Mucosa of rectum (tissue), 2 donors: Measurements from ENCODE around the gene BBS7.
A peak's percentile ranks its signal among the peaks of the same experiment; 100 is the strongest.

Experiments
- H3K27ac ChIP-seq, 2 donors: one replicate each; pipeline ENCODE4 v1.7.0; 2013; ENCODE audit warnings: inconsistent platforms in 2 of 2, low read depth in 2 of 2, low read length in 2 of 2
- H3K27me3 ChIP-seq, 2 donors: one replicate each; pipeline ENCODE4 v1.7.0; 2013; ENCODE audit warnings: low read length in 2 of 2; ENCODE audit not compliant: control insufficient read depth in 2 of 2, insufficient read depth in 2 of 2
- H3K36me3 ChIP-seq, 2 donors: one replicate each; pipeline ENCODE4 v1.7.0; 2013; ENCODE audit warnings: low read length in 2 of 2; ENCODE audit not compliant: control insufficient read depth in 2 of 2, insufficient read depth in 2 of 2
- H3K4me1 ChIP-seq, 2 donors: one replicate each; pipeline ENCODE4 v1.7.0; 2013; ENCODE audit warnings: low read length in 2 of 2, mild to moderate bottlenecking in 1 of 2; ENCODE audit not compliant: control insufficient read depth in 2 of 2, insufficient read depth in 2 of 2
- H3K4me3 ChIP-seq, 2 donors: one replicate each; pipeline ENCODE4 v1.7.0; 2013; ENCODE audit warnings: low read length in 2 of 2
- H3K9ac ChIP-seq, 2 donors: one replicate each; pipeline ENCODE4 v1.7.0; 2013; ENCODE audit warnings: low read length in 2 of 2, low read depth in 1 of 2, mild to moderate bottlenecking in 1 of 2
- H3K9me3 ChIP-seq, 2 donors: one replicate each; pipeline ENCODE4 v1.7.0; 2013; ENCODE audit warnings: low read length in 2 of 2; ENCODE audit not compliant: control insufficient read depth in 2 of 2
- donor health status: healthy.
- donor health status: Normal muscosa, but diverticular disease.

BBS7 gene

DNA sequence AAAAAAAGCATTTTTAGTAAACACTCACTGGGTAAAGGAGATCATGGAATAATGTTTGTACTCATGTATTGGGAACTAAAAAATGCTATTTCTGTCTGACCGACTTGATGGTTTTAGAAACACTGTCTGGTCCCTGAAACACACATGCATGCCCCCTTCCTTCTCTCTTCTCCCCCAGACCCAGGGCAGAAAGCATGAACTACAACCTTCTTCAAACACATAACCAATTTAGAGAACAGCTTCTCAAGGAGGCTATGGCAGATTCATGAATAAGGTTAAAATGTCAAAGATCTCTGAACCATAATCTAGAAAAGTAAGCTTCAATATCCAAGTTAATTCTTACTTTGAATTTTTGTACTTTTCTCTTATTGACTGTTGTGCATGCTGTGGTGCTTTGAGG lies 52.6 kb downstream of the BBS7 start:
- no peaks in the 10 kb centered on the region for H3K9me3 ChIP-seq
- H3K9ac ChIP-seq = no peak overlapping the region
- H3K36me3 ChIP-seq = peaks cover 30 to 44% of the 10 kb centered on the region in 2 donors
- H3K27me3 ChIP-seq = no peaks in the 10 kb centered on the region
- H3K27ac ChIP-seq = no peak overlapping the region
- H3K4me3 ChIP-seq = no peak overlapping the region
- H3K4me1 ChIP-seq = peaks cover under 1% of the 10 kb centered on the region in 2 donors

DNA sequence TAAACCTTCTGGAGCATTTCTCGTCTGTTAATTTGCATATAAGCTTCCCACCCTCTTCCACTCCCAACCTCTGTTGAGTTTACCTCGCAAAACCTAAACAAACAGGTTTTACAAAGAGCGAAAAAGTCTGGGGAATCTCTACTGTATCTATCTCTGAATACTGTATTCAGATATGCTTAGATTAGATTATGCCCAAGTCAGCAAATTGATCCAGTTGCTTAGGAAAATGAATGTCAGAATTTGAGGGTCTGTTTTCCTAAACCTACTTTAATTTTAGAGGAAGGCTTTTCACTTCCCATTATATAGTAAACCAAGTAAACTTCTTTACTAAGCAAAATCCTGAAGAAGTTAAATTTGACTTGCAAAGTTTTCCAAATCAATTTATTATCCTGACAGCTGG lies 53.3 kb downstream of the BBS7 start:
- H3K9me3 ChIP-seq = no peaks in the 10 kb centered on the region
- H3K9ac ChIP-seq = no peak overlapping the region
- no peaks in the 10 kb centered on the region for H3K4me1 ChIP-seq
- peaks cover 36 to 48% of the 10 kb centered on the region in 2 donors for H3K36me3 ChIP-seq
- H3K4me3 ChIP-seq = no peak overlapping the region
- H3K27ac ChIP-seq = no peak overlapping the region
- no peaks in the 10 kb centered on the region for H3K27me3 ChIP-seq

DNA sequence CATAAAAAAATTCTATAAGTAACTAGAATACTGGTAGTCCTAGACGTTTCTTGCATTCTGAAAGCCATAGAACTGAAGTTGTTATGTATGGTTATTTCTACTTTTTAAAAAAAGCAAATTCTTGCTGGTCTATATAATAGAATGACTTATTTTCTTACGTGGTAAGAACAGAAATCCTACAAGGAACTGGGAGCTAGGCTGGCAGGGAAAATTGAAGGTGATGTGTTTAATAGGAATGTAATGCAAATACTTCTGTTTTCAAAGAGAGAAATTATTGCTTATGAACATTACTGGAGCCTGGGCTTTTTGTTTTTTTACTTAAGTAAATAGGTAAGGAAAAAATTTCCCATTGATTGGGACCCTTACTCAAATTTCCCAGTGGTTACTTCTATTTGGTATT lies 55.5 kb downstream of the BBS7 start:
- H3K9me3 ChIP-seq = no peaks in the 10 kb centered on the region
- no peak overlapping the region for H3K9ac ChIP-seq
- no peaks in the 10 kb centered on the region for H3K27me3 ChIP-seq
- no peak overlapping the region for H3K4me3 ChIP-seq
- no peak overlapping the region for H3K27ac ChIP-seq
- peaks cover 48 to 61% of the 10 kb centered on the region in 2 donors for H3K36me3 ChIP-seq
- no peaks in the 10 kb centered on the region for H3K4me1 ChIP-seq

DNA sequence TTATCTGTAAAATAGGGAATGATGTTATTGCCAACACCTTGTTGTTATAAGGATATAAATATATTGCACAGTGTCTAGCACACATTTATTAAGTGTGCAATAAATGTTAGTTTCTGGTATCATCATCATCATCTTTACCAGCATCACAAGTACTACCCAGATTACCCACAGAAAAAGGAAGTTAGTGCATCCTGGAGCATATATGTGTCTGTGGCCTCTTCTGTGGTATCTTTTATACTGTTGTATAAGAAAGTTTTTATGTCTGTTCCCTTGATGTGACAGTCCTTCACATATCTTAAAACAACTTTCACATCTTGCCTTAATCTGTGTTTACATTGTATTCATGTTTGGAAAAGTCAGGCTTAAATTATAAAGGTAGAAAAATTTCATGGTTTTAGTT lies 59.2 kb downstream of the BBS7 start:
- no peaks in the 10 kb centered on the region for H3K27me3 ChIP-seq
- H3K4me1 ChIP-seq = no peaks in the 10 kb centered on the region
- H3K27ac ChIP-seq = no peak overlapping the region
- H3K36me3 ChIP-seq = peaks cover 41 to 58% of the 10 kb centered on the region in 2 donors
- no peak overlapping the region for H3K9ac ChIP-seq
- H3K4me3 ChIP-seq = no peak overlapping the region
- H3K9me3 ChIP-seq = no peaks in the 10 kb centered on the region

DNA sequence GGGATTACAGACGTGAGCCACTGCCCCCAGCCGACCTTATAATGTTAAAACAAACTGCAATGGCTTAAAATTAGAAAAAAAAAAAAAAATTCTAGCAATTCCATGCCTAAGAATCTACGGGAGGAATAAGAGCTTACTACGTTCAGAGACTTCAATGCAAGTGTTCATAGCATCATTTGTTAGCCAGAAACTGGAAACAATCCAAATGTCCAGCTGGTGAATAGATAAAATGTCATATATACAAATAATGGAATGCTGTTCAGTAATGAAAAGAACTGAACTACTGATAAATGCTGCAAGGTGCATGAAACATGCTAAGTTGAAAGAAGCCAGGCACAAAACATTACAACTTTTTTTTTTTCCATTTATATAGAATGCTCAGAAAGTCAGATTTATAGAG lies 63.9 kb downstream of the BBS7 start:
- Histone ChIP-seq H3K36me3 (peaks cover 26 to 29% of the 10 kb centered on the region in 2 donors), H3K4me1 (peaks cover 0 to 7% of the 10 kb centered on the region in 2 donors), H3K27me3 (no peaks in the 10 kb centered on the region), H3K27ac (no peak overlapping the region), H3K4me3 (no peak overlapping the region), H3K9ac (no peak overlapping the region), H3K9me3 (no peaks in the 10 kb centered on the region)

DNA sequence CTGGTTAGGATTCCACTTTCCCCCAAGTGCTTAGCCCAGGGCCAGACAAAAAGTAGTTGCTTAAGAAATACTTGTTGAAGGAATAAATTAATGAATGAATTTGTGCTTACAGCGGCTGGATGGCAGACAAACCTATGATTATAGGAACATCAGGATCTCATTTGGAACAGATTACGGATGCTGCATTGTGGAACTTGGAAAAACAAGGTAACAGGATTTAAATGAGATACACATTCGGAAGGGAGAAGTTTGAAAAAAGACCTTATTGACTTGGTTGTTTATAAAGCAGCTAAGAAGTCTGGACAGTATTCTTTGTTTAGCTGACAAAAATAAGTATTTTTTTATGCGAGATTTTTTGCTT lies 68.6 kb downstream of the BBS7 start:
- peaks cover 0 to 2% of the 10 kb centered on the region in 2 donors for H3K27me3 ChIP-seq
- H3K4me1 ChIP-seq = peaks cover 0 to 7% of the 10 kb centered on the region in 2 donors
- H3K27ac ChIP-seq = peak overlapping the region in 1 of 2 donors; percentile 89
- peak overlapping the region; percentile 86 to 87 for H3K4me3 ChIP-seq
- H3K9me3 ChIP-seq = no peaks in the 10 kb centered on the region
- H3K36me3 ChIP-seq = peaks cover 4 to 14% of the 10 kb centered on the region in 2 donors
- H3K9ac ChIP-seq = peak overlapping the region; percentile 76 to 89

DNA sequence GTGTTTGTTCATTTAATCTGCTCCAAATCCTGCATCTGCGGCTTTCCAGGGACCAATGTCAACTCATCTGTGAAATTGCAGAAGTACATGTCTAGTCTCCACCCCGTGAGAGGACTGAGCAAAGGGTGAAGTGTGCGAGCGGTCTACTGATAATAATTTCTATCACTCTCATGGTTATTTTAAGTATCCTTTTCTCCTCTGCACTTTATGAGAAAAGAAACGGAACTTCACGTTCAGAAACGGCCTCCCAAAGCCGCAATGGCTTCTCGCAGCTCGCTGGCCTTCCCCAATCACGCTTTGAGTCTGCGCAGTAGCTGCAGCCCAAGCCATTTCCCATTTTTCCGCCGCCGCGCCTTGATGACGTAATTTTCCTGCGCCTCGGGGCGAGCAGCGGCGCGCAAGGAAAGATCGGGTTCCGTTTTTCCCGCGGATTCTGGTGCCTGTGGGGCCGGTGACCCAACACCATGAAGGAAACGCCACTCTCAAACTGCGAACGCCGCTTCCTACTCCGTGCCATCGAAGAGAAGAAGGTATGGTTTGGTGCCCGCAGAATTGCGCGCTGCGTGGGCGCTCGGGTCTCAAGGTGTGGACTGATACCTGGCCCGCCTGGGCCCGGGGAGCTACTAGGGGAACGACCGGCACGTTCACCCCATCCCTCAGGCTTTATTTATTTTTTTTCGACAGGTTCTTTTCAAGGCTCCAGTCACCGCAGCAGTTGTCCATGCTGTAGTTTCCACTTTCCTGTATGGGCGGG lies 69.1 kb downstream of the BBS7 start, which contains the start of gene EXOSC9:
EXOSC9 (plus strand) TSS at position 363 of the 754 bp plus-strand sequence; CDS start at position 465, 102 bp downstream.
- Histone ChIP-seq H3K9me3 (no peaks in the 10 kb centered on the region), H3K4me1 (peaks cover 0 to 7% of the 10 kb centered on the region in 2 donors), H3K36me3 (peaks cover 4 to 14% of the 10 kb centered on the region in 2 donors), H3K9ac (peak within 1 kb of the TSS; percentile 76 to 89), H3K27me3 (peaks cover 0 to 2% of the 10 kb centered on the region in 2 donors), H3K4me3 (peak within 1 kb of the TSS; percentile 86 to 87), H3K27ac (peak within 1 kb of the TSS; percentile 80 to 89)

DNA sequence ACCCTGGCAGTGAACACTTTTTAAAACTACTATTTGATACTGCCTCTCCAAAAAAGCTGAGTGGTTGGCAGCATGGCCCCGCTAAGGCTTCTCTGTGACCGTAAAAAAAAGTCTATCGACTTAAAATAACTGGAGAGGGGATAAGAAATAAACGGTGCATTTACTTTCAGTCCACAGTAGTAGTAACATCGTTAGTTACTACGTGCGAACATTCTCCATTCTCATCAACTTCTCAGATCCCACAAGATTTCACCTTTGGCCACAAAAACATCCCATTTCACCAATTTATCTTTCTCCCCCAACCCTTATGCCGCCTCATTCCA lies 69.7 kb downstream of the BBS7 start:
- Histone ChIP-seq H3K36me3 (peaks cover 4 to 14% of the 10 kb centered on the region in 2 donors), H3K9me3 (no peaks in the 10 kb centered on the region), H3K4me1 (peaks cover 0 to 7% of the 10 kb centered on the region in 2 donors), H3K27ac (peak overlapping the region; percentile 80 to 89), H3K9ac (peak overlapping the region; percentile 76 to 89), H3K4me3 (peak overlapping the region; percentile 86 to 87), H3K27me3 (peaks cover 0 to 2% of the 10 kb centered on the region in 2 donors)

DNA sequence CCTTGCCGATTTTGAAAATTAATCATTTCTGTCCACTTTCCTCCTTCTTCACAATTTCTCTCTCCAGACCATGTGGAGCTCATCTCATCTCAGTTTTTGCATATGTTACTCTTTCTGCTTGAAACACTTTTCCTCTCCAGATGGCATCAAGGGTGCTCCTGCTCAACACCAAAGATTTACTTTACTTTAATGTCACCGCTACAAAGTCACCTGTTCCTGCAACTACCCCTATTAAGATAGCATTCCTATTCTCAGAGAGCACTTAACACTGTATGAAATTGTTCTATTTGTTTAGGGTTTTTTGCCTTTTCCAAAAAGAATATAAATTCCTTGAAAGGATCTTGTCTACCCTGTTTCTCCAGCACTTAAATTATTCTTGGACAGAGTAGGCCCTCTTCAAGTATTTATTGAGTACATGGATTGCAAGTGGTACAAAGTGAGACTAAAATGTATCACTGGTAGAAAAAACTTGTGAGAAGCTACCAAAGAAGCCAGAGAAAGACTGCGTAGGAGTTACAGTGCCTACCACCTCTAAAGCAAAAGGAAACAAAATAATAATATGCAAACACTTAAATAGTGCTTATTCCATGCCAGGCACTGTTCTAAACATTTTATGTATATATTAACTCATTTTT lies 70.3 kb downstream of the BBS7 start:
- peak overlapping the region in 1 of 2 donors; percentile 89 for H3K27ac ChIP-seq
- H3K9me3 ChIP-seq = no peaks in the 10 kb centered on the region
- H3K4me1 ChIP-seq = peaks cover 0 to 7% of the 10 kb centered on the region in 2 donors
- H3K4me3 ChIP-seq = peak overlapping the region in 1 of 2 donors; percentile 87
- H3K36me3 ChIP-seq = peaks cover 4 to 12% of the 10 kb centered on the region in 2 donors
- peaks cover 0 to 2% of the 10 kb centered on the region in 2 donors for H3K27me3 ChIP-seq
- no peak overlapping the region for H3K9ac ChIP-seq

DNA sequence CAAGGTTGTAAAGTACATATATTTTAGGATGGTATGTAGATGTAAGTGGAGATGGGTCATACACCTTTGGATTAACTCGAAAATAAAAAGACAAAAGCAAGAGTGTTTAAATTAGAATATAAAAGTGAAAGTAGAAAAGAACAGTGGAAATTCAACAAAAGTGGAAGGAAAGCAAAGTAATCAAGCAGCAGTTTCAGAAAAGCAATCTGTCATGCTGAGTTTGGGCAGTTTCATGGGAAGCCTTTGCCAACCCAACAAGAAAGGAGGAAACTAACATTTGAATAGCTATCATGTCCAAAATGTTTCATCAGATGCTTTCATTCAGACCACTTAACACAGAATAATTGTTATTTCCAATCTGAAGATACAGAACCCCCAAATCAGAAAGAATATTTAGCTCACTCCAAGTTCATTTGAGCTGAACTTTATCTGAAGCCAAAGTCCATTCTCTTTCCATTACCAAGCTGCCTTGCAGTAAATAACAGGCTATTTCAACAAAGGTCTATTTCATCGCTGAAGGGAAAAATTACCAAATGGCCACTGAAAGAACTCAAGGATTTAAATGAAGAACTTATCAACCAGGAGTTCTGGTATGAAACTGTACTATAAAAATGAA lies 71.0 kb downstream of the BBS7 start:
- Histone ChIP-seq H3K4me1 (peaks cover 0 to 7% of the 10 kb centered on the region in 2 donors), H3K4me3 (no peak overlapping the region), H3K27me3 (peaks cover 0 to 2% of the 10 kb centered on the region in 2 donors), H3K9me3 (no peaks in the 10 kb centered on the region), H3K27ac (no peak overlapping the region), H3K9ac (no peak overlapping the region), H3K36me3 (peaks cover 4 to 7% of the 10 kb centered on the region in 2 donors)
